GM21723 (cell line): Measurements from ENCODE around the gene ST13.
"Not testable (repeated sequence)": the region's sequence is repeated elsewhere in the genome, so short reads cannot be mapped to it uniquely, and the experiment has no call there.

ENCODE experiments used
- ATAC-seq: cut with Tn5 transposase; IDR thresholded peaks from one replicate; pipeline ENCODE4 v1.9.1; 2021; ENCODE audit warnings: mild to moderate bottlenecking, moderate library complexity; ENCODE audit not compliant: unreplicated experiment

Gene ST13

DNA sequence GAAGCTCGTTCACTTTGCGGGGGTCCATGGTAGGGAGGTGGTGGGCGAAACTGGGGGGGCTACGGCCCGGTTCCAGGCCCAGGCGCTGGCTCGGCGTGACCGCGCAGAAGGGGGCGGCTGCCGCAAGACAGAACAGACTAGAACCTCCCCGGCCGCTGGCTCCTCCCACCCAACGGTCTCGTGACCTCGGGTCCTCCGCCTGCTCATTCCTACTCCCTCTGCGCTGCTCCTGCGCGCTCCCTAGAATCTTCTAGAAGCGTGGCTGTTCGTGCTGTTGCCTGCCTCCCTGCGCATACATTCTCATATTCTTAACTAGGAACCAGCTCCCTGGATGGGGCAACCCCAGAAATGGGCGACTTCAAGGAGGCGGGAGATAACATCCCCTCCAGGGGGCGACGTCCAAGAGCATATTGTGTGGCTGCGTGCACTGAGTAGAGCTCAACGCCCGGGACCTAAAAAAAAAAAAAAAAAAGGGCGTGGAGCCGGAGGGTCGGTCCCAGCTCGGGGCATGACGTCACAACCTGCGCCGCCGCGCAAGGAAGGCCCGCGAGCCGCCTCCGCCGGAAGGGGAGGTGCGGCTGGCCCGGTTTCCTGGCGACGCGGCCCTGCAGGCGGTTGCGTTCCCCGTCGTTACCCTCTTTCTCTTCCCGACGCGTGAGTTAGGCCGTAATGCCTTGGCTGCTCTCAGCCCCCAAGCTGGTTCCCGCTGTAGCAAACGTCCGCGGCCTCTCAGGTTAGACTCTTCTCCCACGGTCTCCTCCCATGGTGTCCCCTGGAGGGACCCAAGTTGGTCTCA, at the start of gene ST13, which contains the start of gene XPNPEP3:
Gene ST13 (minus strand): TSS at position 127 of the 796 bp plus-strand sequence. CDS start 99 bp downstream, at position 28.
Gene XPNPEP3 (plus strand): TSS at position 636 of the 796 bp plus-strand sequence. CDS start 34 bp downstream, at position 670.
- ATAC-seq, result peak; percentile 85

DNA sequence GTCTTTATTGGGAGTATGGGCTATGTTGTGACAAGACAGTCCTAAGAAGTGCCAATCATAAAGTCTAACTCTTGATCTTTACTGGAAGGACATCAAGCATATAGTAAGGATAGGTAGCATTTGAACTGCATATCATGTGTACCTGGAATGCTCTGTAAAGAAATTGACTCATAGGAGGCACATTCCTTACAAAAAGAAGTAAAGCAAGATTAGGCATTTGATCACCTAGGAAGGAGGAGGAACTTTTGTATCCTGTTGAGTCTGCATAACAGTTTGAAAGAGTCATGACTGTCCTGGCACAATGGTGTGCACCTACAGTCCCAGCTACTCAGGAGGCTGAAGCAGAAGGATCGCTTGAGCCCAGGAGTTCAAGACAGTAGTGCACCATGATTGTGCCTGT, 47.7 kb upstream of the ST13 start:
- no peak for ATAC-seq

- no peak for ATAC-seq
These were observed 42.5 kb upstream of the ST13 start for GRCh38 chr22:40898850-40899357.

- no peak for ATAC-seq
These were observed 38.0 kb upstream of the ST13 start for GRCh38 chr22:40894417-40894816.

DNA sequence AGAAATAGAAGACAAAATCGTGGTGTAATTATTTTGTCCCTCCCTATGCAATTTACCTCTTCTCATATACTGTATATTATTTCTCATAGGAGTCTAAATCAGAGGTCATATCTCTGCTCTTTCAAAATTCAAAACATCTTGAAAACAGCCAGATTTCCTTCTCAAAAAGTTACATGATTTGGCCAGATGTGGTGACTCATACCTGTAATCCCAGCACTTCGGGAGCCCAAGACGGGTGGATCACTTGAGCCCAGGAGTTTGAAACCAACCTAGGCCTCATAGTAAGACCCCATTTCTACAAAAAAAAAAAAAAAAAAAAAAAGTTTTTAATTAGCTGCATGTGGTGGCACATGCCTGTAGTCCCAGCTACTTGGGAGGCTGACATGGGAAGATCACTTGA, 34.4 kb upstream of the ST13 start:
- ATAC-seq, result no peak

GRCh38 chr22:40889116-40889515, 32.7 kb upstream of the ST13 start:
- no peak for ATAC-seq

DNA sequence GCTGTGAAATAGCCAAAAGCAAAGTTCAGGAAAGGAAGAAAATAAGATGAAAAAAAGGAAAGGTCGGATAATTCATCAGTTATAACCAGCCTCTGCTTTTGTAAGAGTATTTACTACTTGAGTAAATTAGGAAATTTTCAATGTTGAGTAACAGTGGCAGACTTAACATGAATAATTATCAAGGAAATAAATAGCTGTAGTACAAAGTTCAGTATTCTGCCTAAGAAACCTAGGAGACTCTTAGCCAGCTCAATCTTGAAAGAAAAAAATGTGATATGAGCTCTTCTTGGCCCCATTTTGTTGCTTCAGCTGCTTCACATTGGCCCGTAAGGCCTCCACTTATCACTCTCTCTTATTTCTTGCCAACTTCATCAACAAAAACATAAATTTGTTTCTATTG, 22.5 kb upstream of the ST13 start:
- ATAC-seq, result no peak

GRCh38 chr22:40877488-40877887, 21.0 kb upstream of the ST13 start:
- no peak for ATAC-seq

DNA sequence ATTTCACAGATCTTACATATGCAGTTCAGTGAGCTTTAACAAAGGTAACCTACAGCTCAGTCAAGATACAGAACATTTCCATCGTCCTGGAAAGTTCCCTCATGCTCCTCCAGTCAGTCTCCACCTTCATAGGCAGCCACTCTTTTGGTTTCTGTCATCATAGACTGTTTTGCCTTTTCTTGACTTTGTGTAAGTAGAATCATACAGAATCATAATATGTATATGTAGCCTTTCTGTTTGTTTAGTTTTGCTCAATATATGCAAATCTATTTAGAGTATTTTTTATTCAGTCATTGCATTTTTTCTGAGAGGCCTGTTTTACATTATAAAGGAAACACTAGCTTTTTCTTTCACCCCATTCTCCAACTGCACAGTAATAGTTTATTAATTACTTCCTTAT, 20.5 kb upstream of the ST13 start:
- ATAC-seq, result no peak

DNA sequence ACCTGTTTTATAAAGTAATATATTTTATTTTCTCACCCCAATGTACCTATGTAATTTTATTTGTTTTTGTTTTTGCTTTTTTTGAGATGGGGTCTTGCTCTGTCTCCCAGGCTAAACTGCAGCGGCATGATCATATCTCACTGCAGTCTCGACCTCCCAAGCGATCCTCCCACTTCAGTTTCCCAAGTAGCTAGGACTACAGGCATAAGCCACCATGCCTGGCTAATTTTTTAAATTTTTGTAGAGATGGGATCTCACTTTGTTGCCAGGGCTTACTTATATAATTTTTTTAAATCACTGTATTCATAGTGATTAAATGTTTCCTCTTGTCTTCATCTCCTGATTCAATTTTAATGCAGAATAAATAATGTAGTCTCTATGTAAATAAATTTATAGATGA, 18.7 kb upstream of the ST13 start:
- ATAC-seq, result no peak

GRCh38 chr22:40874016-40874415, 17.6 kb upstream of the ST13 start:
- no peak for ATAC-seq

- not testable (repeated sequence) for ATAC-seq
These were observed 11.9 kb upstream of the ST13 start for GRCh38 chr22:40868379-40868778.

DNA sequence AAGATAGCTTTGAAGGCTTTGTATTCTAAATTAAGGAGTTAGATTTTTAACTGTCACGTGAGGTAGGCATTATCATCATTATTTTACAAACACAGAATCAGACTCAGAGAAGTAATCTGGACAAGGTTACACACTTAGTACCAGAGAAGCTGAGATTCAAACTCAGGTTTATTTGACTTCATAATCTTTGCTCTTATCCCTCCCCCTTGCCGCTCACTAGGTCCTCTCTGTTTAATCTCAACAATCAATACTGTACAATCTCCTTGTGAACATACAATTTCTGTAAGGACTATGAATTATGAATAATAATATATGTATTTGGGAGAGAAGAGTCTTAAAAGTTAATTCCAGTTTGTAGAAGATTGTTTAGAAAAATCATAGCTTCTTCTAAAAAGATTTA, 10.7 kb upstream of the ST13 start:
- ATAC-seq, result no peak

DNA sequence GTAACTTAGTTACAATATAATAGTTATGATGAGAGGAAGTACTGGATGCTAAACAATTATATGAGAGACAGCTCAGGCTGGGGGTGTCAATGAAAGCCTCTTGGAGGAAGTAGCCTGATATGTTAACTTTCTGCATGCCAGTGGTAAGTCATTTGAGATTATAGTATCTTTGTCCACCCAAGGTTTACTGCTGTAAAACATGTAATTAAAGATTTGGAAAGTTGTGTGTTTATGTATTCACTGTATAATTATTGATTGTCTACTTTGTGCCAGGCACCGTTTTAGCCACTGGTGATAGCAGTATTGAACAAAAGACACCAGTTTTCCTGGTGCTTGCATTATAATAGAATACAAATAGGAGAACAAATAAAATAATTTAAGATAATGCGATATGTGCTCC, 6.1 kb upstream of the ST13 start:
- no peak for ATAC-seq

DNA sequence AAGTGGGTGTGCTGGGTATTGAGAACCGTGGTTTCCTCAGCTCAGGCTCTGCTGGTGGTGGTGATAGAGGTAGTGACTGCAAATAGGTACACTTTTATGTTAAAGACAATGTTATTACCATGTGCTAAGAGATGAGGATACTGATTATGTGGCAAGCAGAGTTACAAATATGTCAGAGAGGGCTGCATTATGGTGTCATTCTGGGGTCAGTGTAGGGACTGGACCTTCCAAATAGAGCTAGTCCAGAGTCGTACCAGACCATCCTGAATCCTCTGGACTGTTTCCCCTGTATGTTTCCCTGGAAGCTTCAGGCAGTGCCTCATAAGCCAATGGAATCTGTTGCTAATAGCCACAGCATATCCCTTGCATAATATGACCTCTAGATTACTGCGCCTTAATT, 5.6 kb upstream of the ST13 start, which contains the start of gene DNAJB7:
Gene DNAJB7 (minus strand): TSS at position 101 of the 400 bp plus-strand sequence. CDS start 119 bp downstream, outside the sequence.
- no peak for ATAC-seq

DNA sequence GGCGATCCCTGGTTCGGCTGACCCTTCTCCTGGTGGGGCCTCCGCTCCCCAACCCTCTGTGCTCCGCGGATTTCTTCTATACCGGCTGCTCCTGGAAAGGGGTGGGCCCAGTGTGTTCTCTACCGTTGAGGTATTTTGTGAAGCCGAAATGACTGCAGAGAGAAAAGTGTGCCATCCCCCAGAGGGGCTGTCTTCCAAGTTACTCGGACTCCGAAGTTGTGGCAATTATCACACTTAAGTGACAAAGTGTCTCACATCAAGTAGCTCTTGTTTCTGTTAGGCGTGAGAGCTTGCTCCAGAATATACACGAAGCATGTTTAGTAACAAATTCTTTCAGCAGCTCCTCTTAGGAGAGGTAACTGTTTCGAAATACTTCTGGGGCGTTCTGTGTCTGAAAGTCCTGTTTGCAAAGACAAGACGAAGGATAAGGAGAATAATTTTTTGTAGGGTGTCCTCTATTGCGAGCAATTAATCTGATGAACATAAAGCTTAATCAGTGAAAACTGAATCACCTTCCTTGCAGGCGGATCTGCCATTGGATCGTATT, 943 bp upstream of the ST13 start:
- ATAC-seq, result no peak

GRCh38 chr22:40855979-40856512, 393 bp downstream of the ST13 start:
- ATAC-seq, result peak; percentile 32

- ATAC-seq, result no peak
These were observed 1.1 kb downstream of the ST13 start for GRCh38 chr22:40855071-40855978.

- no peak for ATAC-seq
These were observed 2.5 kb downstream of the ST13 start for GRCh38 chr22:40853961-40854360.

GRCh38 chr22:40853333-40853732, 3.1 kb downstream of the ST13 start:
- no peak for ATAC-seq

DNA sequence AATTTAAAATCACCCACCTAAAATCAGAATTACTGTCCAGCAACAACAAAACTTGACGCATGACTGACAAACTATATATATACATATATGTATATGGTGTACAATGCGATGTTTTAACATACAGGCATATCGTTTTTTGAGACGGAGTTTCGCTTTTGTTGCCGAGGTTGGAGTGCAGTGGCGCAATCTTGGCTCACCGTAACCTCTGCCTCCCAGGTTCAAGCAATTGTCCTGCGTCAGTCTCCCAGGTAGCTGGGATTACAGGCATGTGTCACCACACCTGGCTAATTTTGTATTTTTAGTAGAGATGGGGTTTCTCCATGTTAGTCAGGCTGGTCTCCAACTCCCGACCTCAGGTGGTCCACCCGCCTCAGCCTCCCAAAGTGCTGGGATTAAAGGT, 10.6 kb downstream of the ST13 start:
- not testable (repeated sequence) for ATAC-seq
